GM23338 (cell line): ENCODE data around the gene GDPD2. TPM values are rescaled to one million over a fixed set of nuclear protein-coding genes. Genes with fewer than 3 reads are reported as not detected.

Source experiments
- ATAC-seq: fragments of 200-7000 bp; cut with Tn5 transposase; 3 replicates; pipeline ENCODE4 v1.9.1; 2020
- DNase-seq: peaks from one replicate; pipeline ENCODE4 v3.0.0-alpha.2; 2015; ENCODE audit warnings: low spot score
- H2AFZ ChIP-seq: fragments of 200-600 bp; sonication (generic); 2 replicates; pipeline ENCODE4 v1.8.0; 2016; ENCODE audit warnings: antibody characterized with exemption, mild to moderate bottlenecking, moderate library complexity
- H3F3A ChIP-seq: fragments of 200-600 bp; sonication (generic); replicated peaks from 2 replicates; pipeline ENCODE4 v1.8.0; 2017; ENCODE audit warnings: antibody characterized with exemption, mixed run types, low read depth
- H3K27ac ChIP-seq: fragments of 200-600 bp; sonication (generic); 2 replicates; pipeline ENCODE4 v1.6.1; 2016; ENCODE audit warnings: low read depth
- H3K27me3 ChIP-seq: fragments of 200-600 bp; sonication (generic); 2 replicates; pipeline ENCODE4 v1.8.0; 2016; ENCODE audit warnings: mild to moderate bottlenecking, mixed run types, moderate library complexity; ENCODE audit not compliant: insufficient read depth
- H3K36me3 ChIP-seq: fragments of 200-600 bp; sonication (generic); 2 replicates; pipeline ENCODE4 v1.8.0; 2016; ENCODE audit warnings: mild to moderate bottlenecking; ENCODE audit not compliant: insufficient read depth
- H3K4me1 ChIP-seq: fragments of 200-600 bp; sonication (generic); 2 replicates; pipeline ENCODE4 v1.8.0; 2016; ENCODE audit warnings: mild to moderate bottlenecking, moderate library complexity; ENCODE audit not compliant: insufficient read depth
- H3K4me2 ChIP-seq: fragments of 200-600 bp; sonication (generic); 2 replicates; pipeline ENCODE4 v1.7.1; 2017; ENCODE audit warnings: mixed run types
- H3K4me3 ChIP-seq: fragments of 200-600 bp; sonication (generic); 2 replicates; pipeline ENCODE4 v1.6.1; 2016; ENCODE audit warnings: mixed run types
- H3K79me2 ChIP-seq: fragments of 200-600 bp; sonication (generic); replicated peaks from 2 replicates; pipeline ENCODE4 v1.8.0; 2017; ENCODE audit warnings: mild to moderate bottlenecking; ENCODE audit not compliant: insufficient read depth
- H3K9me2 ChIP-seq: fragments of 200-600 bp; sonication (generic); 2 replicates; pipeline ENCODE4 v1.8.0; 2017; ENCODE audit not compliant: insufficient read depth
- H4K20me1 ChIP-seq: fragments of 200-600 bp; sonication (generic); replicated peaks from 2 replicates; pipeline ENCODE4 v1.8.0; 2017; ENCODE audit warnings: mild to moderate bottlenecking; ENCODE audit not compliant: insufficient read depth
- H3K27ac Mint-ChIP-seq: 2 replicates; pipeline ENCODE4 v1.8.0; 2020; ENCODE audit warnings: inconsistent platforms, mild to moderate bottlenecking, moderate library complexity, mixed read lengths
- H3K27me3 Mint-ChIP-seq: 3 replicates; pipeline ENCODE4 v1.8.0; 2022; ENCODE audit warnings: low read depth, mild to moderate bottlenecking, moderate library complexity, mixed read lengths, inconsistent platforms; ENCODE audit not compliant: insufficient read depth, poor library complexity
- H3K36me3 Mint-ChIP-seq: 3 replicates; pipeline ENCODE4 v1.8.0; 2021; ENCODE audit warnings: low read depth, mild to moderate bottlenecking, inconsistent platforms, moderate library complexity, mixed read lengths
- H3K4me1 Mint-ChIP-seq: 3 replicates; pipeline ENCODE4 v1.8.0; 2020; ENCODE audit warnings: mild to moderate bottlenecking, inconsistent platforms, mixed read lengths
- H3K4me3 Mint-ChIP-seq: 3 replicates; pipeline ENCODE4 v1.8.0; 2021; ENCODE audit warnings: moderate library complexity, mild to moderate bottlenecking, inconsistent platforms, mixed read lengths
- H3K9me3 Mint-ChIP-seq: 3 replicates; pipeline ENCODE4 v1.8.0; 2020; ENCODE audit warnings: moderate library complexity, mild to moderate bottlenecking, inconsistent platforms, mixed read lengths
- CREB1 ChIP-seq: fragments of 250-450 bp; sonication (Bioruptor Pico); IDR thresholded peaks from 2 replicates; pipeline ENCODE4 v1.5.0; 2020; ENCODE audit warnings: low read depth, mild to moderate bottlenecking, moderate library complexity
- EZH2 ChIP-seq: fragments of 200-600 bp; sonication (generic); IDR thresholded peaks from one replicate; pipeline ENCODE4 v1.8.0; 2017; ENCODE audit warnings: antibody characterized with exemption, mild to moderate bottlenecking, low read depth; ENCODE audit not compliant: unreplicated experiment
- NANOG ChIP-seq: IDR thresholded peaks from 2 replicates; pipeline ENCODE4 v1.6.1; 2016; ENCODE audit warnings: antibody characterized with exemption, borderline replicate concordance
- POLR2AphosphoS5 ChIP-seq: IDR thresholded peaks from 2 replicates; pipeline ENCODE4 v1.6.1; 2016; ENCODE audit warnings: antibody characterized with exemption, low read depth
- STAT1 ChIP-seq: IDR thresholded peaks from one replicate; pipeline ENCODE4 v1.6.1; 2016; ENCODE audit warnings: antibody characterized with exemption; ENCODE audit not compliant: unreplicated experiment
- ZNF114 ChIP-seq: fragments of 250-450 bp; sonication (Bioruptor Pico); IDR thresholded peaks from 2 replicates; pipeline ENCODE4 v1.5.0; 2020; ENCODE audit warnings: mild to moderate bottlenecking, moderate library complexity
- ZNF331 ChIP-seq: fragments of 250-450 bp; sonication (Bioruptor Pico); IDR thresholded peaks from 2 replicates; pipeline ENCODE4 v1.5.0; 2020; ENCODE audit warnings: low read depth, mild to moderate bottlenecking, moderate library complexity
- polyA plus RNA-seq: library from polyadenylated mRNA; unstranded; fragments of >200 nt; fragmentation: Nextera tagmentation; extraction: Ambion mirVana; gene quantifications from 2 replicates; pipeline ENCODE4 v1.2.1, GENCODE V29; 2016
- total RNA-seq: library from RNA; depleted of rRNA; stranded (reverse); fragments of >200 nt; shearing (Covaris generic); gene quantifications from 2 replicates; pipeline ENCODE4 v1.2.3, GENCODE V29; 2014
- TF ChIP-seq, protein P1 (sequence below): IDR thresholded peaks from one replicate; pipeline ENCODE4 v1.6.1; 2018; ENCODE audit warnings: antibody characterized with exemption; ENCODE audit not compliant: unreplicated experiment
- TF ChIP-seq, protein P2 (sequence below): IDR thresholded peaks from 2 replicates; pipeline ENCODE4 v1.6.1; 2016; ENCODE audit warnings: antibody characterized with exemption
- TF ChIP-seq, protein P3 (sequence below), 2 experiments: fragments of 200-600 bp in 1 of 2; sonication (generic) in 1 of 2; conservative IDR thresholded peaks; 2 replicates each; pipeline versions ENCODE4 v1.5.1 to v1.6.1; 2016 to 2017; ENCODE audit warnings: antibody characterized with exemption in 2 of 2, low read depth in 2 of 2, mild to moderate bottlenecking in 2 of 2, moderate library complexity in 1 of 2

The GDPD2 gene
- total and polyA plus RNA-seq, 2 experiments from 2014 or later = 5.2 to 11.3 TPM

DNA sequence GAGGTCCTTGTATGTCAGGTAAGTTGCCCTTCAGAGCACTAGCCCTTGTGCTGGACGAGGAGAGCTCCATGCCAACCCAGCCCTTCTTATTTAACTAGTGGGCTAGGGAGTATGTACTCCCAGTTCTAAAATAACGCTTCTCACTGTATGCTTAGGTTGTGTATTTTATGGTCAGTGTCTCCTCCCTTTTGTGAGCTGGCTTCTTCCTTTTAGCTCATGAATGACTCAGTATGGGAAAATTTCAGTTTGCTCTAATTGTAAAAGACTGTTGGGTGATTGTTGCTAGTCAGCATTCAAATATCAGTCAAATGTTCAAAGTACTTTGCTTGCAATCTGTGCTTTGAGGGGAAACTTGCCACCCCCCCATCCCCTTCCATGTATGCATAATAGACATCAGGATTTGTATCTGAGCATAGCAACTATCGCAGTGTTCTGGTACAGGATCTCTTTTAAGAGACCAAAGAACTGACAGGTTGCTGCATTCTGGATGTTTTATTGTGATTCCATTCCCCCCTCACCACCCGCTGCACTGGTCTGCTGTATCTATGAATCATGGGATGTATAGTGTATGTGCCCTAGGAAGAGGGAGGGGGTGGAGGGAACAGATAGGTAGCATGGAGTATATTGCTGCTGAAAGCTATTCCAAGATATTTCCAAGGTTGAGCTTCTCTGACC is 56.3 kb downstream of the GDPD2 start (continued):
- TF ChIP-seq, protein P1, sequence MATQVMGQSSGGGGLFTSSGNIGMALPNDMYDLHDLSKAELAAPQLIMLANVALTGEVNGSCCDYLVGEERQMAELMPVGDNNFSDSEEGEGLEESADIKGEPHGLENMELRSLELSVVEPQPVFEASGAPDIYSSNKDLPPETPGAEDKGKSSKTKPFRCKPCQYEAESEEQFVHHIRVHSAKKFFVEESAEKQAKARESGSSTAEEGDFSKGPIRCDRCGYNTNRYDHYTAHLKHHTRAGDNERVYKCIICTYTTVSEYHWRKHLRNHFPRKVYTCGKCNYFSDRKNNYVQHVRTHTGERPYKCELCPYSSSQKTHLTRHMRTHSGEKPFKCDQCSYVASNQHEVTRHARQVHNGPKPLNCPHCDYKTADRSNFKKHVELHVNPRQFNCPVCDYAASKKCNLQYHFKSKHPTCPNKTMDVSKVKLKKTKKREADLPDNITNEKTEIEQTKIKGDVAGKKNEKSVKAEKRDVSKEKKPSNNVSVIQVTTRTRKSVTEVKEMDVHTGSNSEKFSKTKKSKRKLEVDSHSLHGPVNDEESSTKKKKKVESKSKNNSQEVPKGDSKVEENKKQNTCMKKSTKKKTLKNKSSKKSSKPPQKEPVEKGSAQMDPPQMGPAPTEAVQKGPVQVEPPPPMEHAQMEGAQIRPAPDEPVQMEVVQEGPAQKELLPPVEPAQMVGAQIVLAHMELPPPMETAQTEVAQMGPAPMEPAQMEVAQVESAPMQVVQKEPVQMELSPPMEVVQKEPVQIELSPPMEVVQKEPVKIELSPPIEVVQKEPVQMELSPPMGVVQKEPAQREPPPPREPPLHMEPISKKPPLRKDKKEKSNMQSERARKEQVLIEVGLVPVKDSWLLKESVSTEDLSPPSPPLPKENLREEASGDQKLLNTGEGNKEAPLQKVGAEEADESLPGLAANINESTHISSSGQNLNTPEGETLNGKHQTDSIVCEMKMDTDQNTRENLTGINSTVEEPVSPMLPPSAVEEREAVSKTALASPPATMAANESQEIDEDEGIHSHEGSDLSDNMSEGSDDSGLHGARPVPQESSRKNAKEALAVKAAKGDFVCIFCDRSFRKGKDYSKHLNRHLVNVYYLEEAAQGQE = no peak
- TF ChIP-seq, protein P2, sequence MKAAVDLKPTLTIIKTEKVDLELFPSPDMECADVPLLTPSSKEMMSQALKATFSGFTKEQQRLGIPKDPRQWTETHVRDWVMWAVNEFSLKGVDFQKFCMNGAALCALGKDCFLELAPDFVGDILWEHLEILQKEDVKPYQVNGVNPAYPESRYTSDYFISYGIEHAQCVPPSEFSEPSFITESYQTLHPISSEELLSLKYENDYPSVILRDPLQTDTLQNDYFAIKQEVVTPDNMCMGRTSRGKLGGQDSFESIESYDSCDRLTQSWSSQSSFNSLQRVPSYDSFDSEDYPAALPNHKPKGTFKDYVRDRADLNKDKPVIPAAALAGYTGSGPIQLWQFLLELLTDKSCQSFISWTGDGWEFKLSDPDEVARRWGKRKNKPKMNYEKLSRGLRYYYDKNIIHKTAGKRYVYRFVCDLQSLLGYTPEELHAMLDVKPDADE = no peak
- TF ChIP-seq EZH2 (no peak), STAT1 (no peak), ZNF114 (CRISPR knock-in tag) (no peak), CREB1 (no peak)
- TF ChIP-seq, protein P3, sequence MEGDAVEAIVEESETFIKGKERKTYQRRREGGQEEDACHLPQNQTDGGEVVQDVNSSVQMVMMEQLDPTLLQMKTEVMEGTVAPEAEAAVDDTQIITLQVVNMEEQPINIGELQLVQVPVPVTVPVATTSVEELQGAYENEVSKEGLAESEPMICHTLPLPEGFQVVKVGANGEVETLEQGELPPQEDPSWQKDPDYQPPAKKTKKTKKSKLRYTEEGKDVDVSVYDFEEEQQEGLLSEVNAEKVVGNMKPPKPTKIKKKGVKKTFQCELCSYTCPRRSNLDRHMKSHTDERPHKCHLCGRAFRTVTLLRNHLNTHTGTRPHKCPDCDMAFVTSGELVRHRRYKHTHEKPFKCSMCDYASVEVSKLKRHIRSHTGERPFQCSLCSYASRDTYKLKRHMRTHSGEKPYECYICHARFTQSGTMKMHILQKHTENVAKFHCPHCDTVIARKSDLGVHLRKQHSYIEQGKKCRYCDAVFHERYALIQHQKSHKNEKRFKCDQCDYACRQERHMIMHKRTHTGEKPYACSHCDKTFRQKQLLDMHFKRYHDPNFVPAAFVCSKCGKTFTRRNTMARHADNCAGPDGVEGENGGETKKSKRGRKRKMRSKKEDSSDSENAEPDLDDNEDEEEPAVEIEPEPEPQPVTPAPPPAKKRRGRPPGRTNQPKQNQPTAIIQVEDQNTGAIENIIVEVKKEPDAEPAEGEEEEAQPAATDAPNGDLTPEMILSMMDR (conservative IDR thresholded peaks at IDR 0.05; ENCODE audit: low read depth in 2 of 2) = no peak

DNA sequence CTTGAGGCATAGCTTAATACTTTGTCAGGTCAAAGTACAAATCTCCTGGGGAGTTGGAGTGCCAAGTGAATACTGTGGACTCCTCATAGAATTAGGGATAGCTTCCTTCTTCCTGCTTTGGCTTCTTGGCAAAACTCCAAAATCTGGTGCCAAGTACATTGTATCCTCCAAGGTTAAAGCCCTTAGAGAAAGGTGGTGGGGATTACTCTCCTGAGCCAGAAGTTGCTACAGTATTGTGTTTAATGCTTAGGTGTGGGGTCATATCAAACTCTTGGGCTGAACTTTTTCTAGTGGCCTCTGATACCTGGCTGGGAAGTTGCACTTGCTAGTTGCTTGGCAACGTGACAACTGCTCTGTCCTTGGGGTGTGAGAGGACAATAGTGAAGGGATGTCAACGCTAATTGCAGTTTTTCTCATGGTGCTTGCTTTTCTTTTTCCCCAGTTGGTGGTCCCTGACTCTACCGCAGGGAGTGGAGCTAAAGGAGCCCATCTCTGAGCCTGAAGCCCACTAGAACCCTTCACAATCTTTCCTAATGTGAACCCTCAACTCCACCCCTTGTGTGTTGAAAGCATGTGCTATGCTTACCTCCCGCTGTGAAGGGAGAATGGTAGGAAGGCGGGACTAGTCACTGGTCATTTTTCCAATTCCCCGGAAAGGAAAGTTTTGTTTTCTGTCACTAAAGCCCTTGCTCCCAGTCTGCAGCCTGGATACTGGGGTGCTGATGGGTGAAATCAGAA is 57.0 kb downstream of the GDPD2 start:
- peaks cover 57% of the 10 kb centered on the region for H3K4me1 ChIP-seq
- peak; percentile 36 for DNase-seq
- no peaks in the 10 kb centered on the region; the same call in 1 of the 2 replicates for H3F3A ChIP-seq
- 0 out of 2 replicates have a peak overlapping the region, but pooled peaks have one; percentile 26 for H3K4me3 ChIP-seq
- ATAC-seq = peak; percentile 17; the same call in 2 of the 3 replicates
- no peaks in the 10 kb centered on the region for H3K9me2 ChIP-seq
- TF ChIP-seq POLR2AphosphoS5 (no peak), CREB1 (no peak), NANOG (no peak), ZNF114 (CRISPR knock-in tag) (no peak), ZNF331 (CRISPR knock-in tag) (no peak), EZH2 (no peak)
- TF ChIP-seq, protein P3 (conservative IDR thresholded peaks at IDR 0.05; ENCODE audit: low read depth in 2 of 2) = no peak
- TF ChIP-seq, protein P2 = no peak
- H3K79me2 ChIP-seq = peaks cover 71% of the 10 kb centered on the region
- no peaks in the 10 kb centered on the region for H3K27me3 ChIP-seq
- no peak overlapping the region for H2AFZ ChIP-seq
- Mint-ChIP-seq H3K27ac (peak overlapping the region; percentile 77; the same call in 1 of the 2 replicates), H3K4me3 (peak overlapping the region; percentile 25; the same call in 1 of the 3 replicates), H3K9me3 (no peaks in the 10 kb centered on the region), H3K27me3 (peaks cover 11% of the 10 kb centered on the region), H3K4me1 (peaks cover 82% of the 10 kb centered on the region), H3K36me3 (peaks cover 35% of the 10 kb centered on the region)
- H3K27ac ChIP-seq = no peak overlapping the region
- H3K4me2 ChIP-seq = peak overlapping the region; percentile 70
- peaks cover 12% of the 10 kb centered on the region for H4K20me1 ChIP-seq
- H3K36me3 ChIP-seq = 0 out of 2 replicates have a peak, but pooled peaks cover 7% of the 10 kb centered on the region
